Stimulated activated CD4-positive, alpha-beta T cell treated with anti-CD3 and anti-CD28 coated beads, Interleukin-12 subunit alpha, Interleukin-12 subunit beta, amount 100 ng/mL, for 4 hours (primary cell): ENCODE results near the gene ZNF593OS.
A peak's percentile ranks its signal among the peaks of the same experiment; 100 is the strongest.

ENCODE experiments used
- DNase-seq: peaks from one replicate; pipeline ENCODE4 v3.0.0-alpha.2; 2020

The ZNF593OS gene

GRCh38 chr1:26182383-26182696 lies 10.7 kb upstream of the ZNF593OS start:
- no peak for DNase-seq

GRCh38 chr1:26181586-26182382 lies 10.2 kb upstream of the ZNF593OS start:
- DNase-seq = no peak

GRCh38 chr1:26180010-26180506 lies 8.4 kb upstream of the ZNF593OS start:
- no peak for DNase-seq

GRCh38 chr1:26177182-26177684 lies 5.6 kb upstream of the ZNF593OS start, which contains the start of gene CNKSR1:
TSS of gene CNKSR1 (plus strand) at chr1:26177491. CDS start at chr1:26177548, 57 bp downstream.
- DNase-seq = no peak

- DNase-seq = no peak
These were observed 3.7 kb upstream of the ZNF593OS start for GRCh38 chr1:26175346-26175745.

- DNase-seq = no peak
These were observed 1.2 kb downstream of the ZNF593OS start for GRCh38 chr1:26170472-26170821.

- peak; percentile 89 for DNase-seq
These were observed 1.8 kb downstream of the ZNF593OS start, which contains the start of gene ZNF593 for GRCh38 chr1:26169669-26170471. TSS of gene ZNF593 (plus strand) at chr1:26169908. CDS start at chr1:26169984, 76 bp downstream.

- no peak for DNase-seq
These were observed 2.5 kb downstream of the ZNF593OS start for GRCh38 chr1:26169198-26169554.

GRCh38 chr1:26168410-26169197 lies 3.0 kb downstream of the ZNF593OS start, which contains the start of gene C1orf232:
TSS of gene C1orf232 (minus strand) at chr1:26168963. CDS start at chr1:26168499, 464 bp downstream.
- DNase-seq = no peak

GRCh38 chr1:26166719-26167281 lies 4.8 kb downstream of the ZNF593OS start:
- no peak for DNase-seq

- DNase-seq = no peak
These were observed 6.5 kb downstream of the ZNF593OS start for GRCh38 chr1:26164861-26165842.

- peak; percentile 64 for DNase-seq
These were observed 7.4 kb downstream of the ZNF593OS start for GRCh38 chr1:26164036-26164860.

- no peak for DNase-seq
These were observed 8.0 kb downstream of the ZNF593OS start for GRCh38 chr1:26163684-26164035.

GRCh38 chr1:26162220-26162709 lies 9.4 kb downstream of the ZNF593OS start:
- no peak for DNase-seq

- DNase-seq = peak; percentile 48
These were observed 10.0 kb downstream of the ZNF593OS start for GRCh38 chr1:26161415-26162219.

GRCh38 chr1:26160527-26161414 lies 10.9 kb downstream of the ZNF593OS start:
- no peak for DNase-seq

GRCh38 chr1:26159743-26160039 lies 11.9 kb downstream of the ZNF593OS start:
- no peak for DNase-seq
